PC-3 (cell line): Measurements from ENCODE around the gene KRT15.

ENCODE experiments used
- CTCF ChIP-seq: fragments of 300-600 bp; sonication (generic); conservative IDR thresholded peaks from 2 replicates; pipeline ENCODE4 v1.5.1; 2017; ENCODE audit warnings: antibody characterized with exemption, low read depth, mild to moderate bottlenecking, low read length
- EZH2 ChIP-seq: fragments of 300-600 bp; sonication (generic); IDR thresholded peaks from one replicate; pipeline ENCODE4 v1.6.1; 2017; ENCODE audit warnings: antibody characterized with exemption, mild to moderate bottlenecking, low read length; ENCODE audit not compliant: unreplicated experiment
- EZH2phosphoT487 ChIP-seq: fragments of 300-600 bp; sonication (generic); IDR thresholded peaks from 2 replicates; pipeline ENCODE4 v1.6.1; 2018; ENCODE audit warnings: mild to moderate bottlenecking, antibody characterized with exemption, low read length, borderline replicate concordance

GRCh38 chr17:41489531-41489930 is 29.2 kb downstream of the KRT15 start, which contains the start of gene KRT36:
- TF ChIP-seq CTCF (no peak), EZH2phosphoT487 (no peak), EZH2 (no peak)
